Prostate gland (tissue), 2 donors: Measurements from ENCODE around the gene DST. TPM values are rescaled to one million over a fixed set of nuclear protein-coding genes. Genes with fewer than 3 reads are reported as not detected.

ENCODE experiments used
- DNase-seq: peaks from one replicate; pipeline ENCODE4 v3.0.0-alpha.2; 2019; ENCODE audit warnings: low spot score
- H3K27ac ChIP-seq, 2 donors: fragments of 200-600 bp; sonication (generic); 2 replicates each; pipeline ENCODE4 v1.5.1; 2017 to 2019
- H3K27me3 ChIP-seq: fragments of 200-600 bp; sonication (generic); replicated peaks from 2 replicates; pipeline ENCODE4 v1.5.1; 2019; ENCODE audit not compliant: insufficient read depth
- H3K36me3 ChIP-seq, 2 donors: fragments of 200-600 bp; sonication (generic); 1 replicate in 1 of 2; 2 replicates in 1 of 2; pipeline versions ENCODE4 v1.5.1 to v1.8.1; 2017 to 2019
- H3K4me1 ChIP-seq: fragments of 200-600 bp; sonication (generic); replicated peaks from 2 replicates; pipeline ENCODE4 v1.5.1; 2019
- H3K4me3 ChIP-seq, 2 donors: fragments of 200-600 bp; sonication (generic); 2 replicates each; pipeline ENCODE4 v1.5.1; 2017 to 2019
- H3K9me3 ChIP-seq: fragments of 200-600 bp; sonication (generic); 2 replicates; pipeline ENCODE4 v1.5.1; 2017
- POLR2A ChIP-seq: fragments of 450-650 bp; IDR thresholded peaks from one replicate; pipeline ENCODE4 v1.6.1; 2016; ENCODE audit warnings: antibody characterized with exemption, mild to moderate bottlenecking
- POLR2AphosphoS5 ChIP-seq: sonication (generic); formaldehyde crosslinking; IDR thresholded peaks from one replicate; pipeline ENCODE4 v1.6.1; 2017; ENCODE audit warnings: antibody characterized with exemption
- WGBS: methylation state at CpG from one replicate; pipeline ENCODE4 v1.1.5; 2018; 5-methylcytosine and 5-hydroxymethylcytosine counted together
- intact Hi-C: fragments of 100-400 bp; cut with DNase I; formaldehyde crosslinking; loops from one replicate; pipeline ENCODE4 v1.14.2; 2022
- total RNA-seq, 2 donors: library from RNA; depleted of rRNA; stranded (reverse); fragments of >200 nt; gene quantifications; one replicate each; pipeline ENCODE4 v1.1.0, GENCODE V29; 2016
- TF ChIP-seq, protein P1 (sequence below), 4 experiments: fragments of 200-600 bp in 2 of 4; fragments of 450-650 bp in 2 of 4; sonication (generic) in 2 of 4; IDR thresholded peaks; 1 replicate in 3 of 4; 2 replicates in 1 of 4; pipeline ENCODE4 v1.5.1; 2016 to 2019; ENCODE audit warnings: antibody characterized with exemption in 4 of 4, mild to moderate bottlenecking in 2 of 4, moderate library complexity in 2 of 4

DST gene
- total RNA-seq, 2 donors from 2014 or later, result 131 to 242 TPM

- Histone ChIP-seq H3K4me3 (no peak overlapping the region), H3K36me3 (no peaks in the 10 kb centered on the region), H3K9me3 (no peaks in the 10 kb centered on the region), H3K4me1 (no peaks in the 10 kb centered on the region), H3K27ac (no peak overlapping the region), H3K27me3 (no peaks in the 10 kb centered on the region)
- intact Hi-C loops, result no loop called here
- WGBS, result 62% methylated on average over 2 of the region's 2 CpGs
- TF ChIP-seq POLR2A, result no peak
- TF ChIP-seq, protein P1, sequence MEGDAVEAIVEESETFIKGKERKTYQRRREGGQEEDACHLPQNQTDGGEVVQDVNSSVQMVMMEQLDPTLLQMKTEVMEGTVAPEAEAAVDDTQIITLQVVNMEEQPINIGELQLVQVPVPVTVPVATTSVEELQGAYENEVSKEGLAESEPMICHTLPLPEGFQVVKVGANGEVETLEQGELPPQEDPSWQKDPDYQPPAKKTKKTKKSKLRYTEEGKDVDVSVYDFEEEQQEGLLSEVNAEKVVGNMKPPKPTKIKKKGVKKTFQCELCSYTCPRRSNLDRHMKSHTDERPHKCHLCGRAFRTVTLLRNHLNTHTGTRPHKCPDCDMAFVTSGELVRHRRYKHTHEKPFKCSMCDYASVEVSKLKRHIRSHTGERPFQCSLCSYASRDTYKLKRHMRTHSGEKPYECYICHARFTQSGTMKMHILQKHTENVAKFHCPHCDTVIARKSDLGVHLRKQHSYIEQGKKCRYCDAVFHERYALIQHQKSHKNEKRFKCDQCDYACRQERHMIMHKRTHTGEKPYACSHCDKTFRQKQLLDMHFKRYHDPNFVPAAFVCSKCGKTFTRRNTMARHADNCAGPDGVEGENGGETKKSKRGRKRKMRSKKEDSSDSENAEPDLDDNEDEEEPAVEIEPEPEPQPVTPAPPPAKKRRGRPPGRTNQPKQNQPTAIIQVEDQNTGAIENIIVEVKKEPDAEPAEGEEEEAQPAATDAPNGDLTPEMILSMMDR (IDR thresholded peaks at IDR 0.05), result no peak
- TF ChIP-seq POLR2AphosphoS5, result no peak
- DNase-seq, result no peak
Observed at GRCh38 chr6:56601390-56601789, 41.3 kb downstream of the DST start.

DNA sequence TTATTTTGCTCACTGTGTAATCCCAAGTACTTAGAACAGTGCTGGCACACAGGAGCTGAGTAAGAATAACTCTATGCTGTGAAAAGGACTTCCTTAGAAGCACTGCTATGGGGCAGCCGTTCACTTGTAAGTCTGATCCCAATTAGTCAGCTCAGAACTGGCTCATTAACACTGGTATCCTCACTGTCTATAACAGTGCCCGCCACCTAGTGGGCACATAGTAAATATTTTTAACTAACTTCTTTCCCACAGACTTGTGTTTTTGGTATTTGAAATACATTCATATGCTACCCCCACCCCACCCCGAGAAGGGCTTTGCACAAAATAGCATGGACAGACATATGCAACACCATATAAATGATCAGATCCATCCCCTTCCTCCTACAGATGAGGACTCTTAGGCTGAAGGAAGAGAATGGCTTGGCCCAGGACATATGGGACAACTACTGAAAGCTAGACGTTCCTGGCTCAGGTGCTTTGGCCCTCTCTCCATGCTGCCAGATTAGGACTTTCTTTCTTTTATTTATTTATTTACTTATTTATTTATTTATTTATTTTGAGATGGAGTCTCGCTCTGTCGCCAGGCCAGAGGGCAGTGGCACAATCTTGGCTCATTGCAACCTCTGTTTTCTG, 47.1 kb downstream of the DST start:
- 52% methylated on average over 6 of the region's 6 CpGs for WGBS
- Histone ChIP-seq H3K36me3 (no peaks in the 10 kb centered on the region), H3K27me3 (no peaks in the 10 kb centered on the region), H3K9me3 (no peaks in the 10 kb centered on the region), H3K27ac (no peak overlapping the region), H3K4me1 (no peaks in the 10 kb centered on the region), H3K4me3 (no peak overlapping the region)
- DNase-seq, result peak; percentile 30
- TF ChIP-seq, protein P1 (IDR thresholded peaks at IDR 0.05), result peak; percentile 41 to 61 (median 48)
- no peak for TF ChIP-seq POLR2A
- intact Hi-C loops, result no loop called here

DNA sequence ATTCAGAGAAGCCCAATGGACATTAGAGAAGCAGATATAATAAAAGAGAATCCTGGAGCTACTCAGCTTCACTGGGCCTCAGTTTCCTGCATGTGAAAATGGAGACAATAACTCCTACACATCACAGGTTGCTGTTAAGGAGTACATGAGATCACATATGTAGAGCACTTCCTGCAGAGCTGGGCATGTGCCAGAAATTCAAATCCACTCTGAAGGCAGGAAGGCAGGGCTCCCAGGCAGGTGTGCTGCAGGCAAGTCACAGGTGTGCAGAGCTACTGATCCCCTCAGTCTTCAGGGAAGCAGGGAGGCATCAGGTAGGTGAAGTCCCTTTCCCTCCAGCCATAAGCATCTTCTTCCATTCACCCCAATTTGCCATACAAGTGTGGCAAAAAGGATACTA, 48.0 kb downstream of the DST start:
- Histone ChIP-seq H3K27ac (no peak overlapping the region), H3K9me3 (no peaks in the 10 kb centered on the region), H3K4me3 (no peak overlapping the region), H3K4me1 (no peaks in the 10 kb centered on the region), H3K36me3 (no peaks in the 10 kb centered on the region), H3K27me3 (no peaks in the 10 kb centered on the region)
- DNase-seq, result no peak
- TF ChIP-seq POLR2AphosphoS5 (no peak), POLR2A (no peak)
- TF ChIP-seq, protein P1 (IDR thresholded peaks at IDR 0.05), result no peak
- intact Hi-C loops, result loop anchor here (5.0 kb wide), 1 partner anchor 42 kb away; no protein-coding TSS in a partner anchor

DNA sequence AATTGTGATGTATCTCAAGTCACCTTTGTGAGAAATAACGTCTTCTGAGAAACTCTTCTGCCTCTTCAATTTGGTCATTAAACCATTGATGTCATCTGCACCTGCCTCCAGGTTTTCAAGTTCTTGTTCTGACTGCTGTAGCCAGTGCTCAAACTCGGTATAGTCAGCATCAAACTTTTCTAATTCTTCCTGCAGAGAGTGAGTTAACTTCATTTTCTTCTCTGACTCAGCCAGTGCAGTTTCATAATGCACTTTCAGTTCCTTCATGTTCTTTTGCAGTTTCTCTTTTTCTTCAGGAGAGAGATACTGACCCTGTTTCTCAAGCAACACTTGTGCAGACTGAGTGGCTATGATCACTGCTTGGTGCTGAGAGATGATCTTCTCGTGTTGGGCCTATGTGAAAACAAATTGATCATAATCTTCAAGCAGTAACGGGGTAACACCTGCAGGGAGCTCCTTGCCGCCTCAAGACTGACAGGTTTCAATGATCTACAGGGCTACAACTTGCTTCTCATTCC, 48.8 kb downstream of the DST start:
- H3K36me3 ChIP-seq, result no peaks in the 10 kb centered on the region
- H3K4me1 ChIP-seq, result no peaks in the 10 kb centered on the region
- DNase-seq, result no peak
- H3K4me3 ChIP-seq, result no peak overlapping the region
- H3K27ac ChIP-seq, result no peak overlapping the region
- TF ChIP-seq POLR2AphosphoS5 (no peak), POLR2A (no peak)
- no peaks in the 10 kb centered on the region for H3K9me3 ChIP-seq
- H3K27me3 ChIP-seq, result no peaks in the 10 kb centered on the region
- WGBS, result 57% methylated on average over 5 of the region's 5 CpGs
- intact Hi-C loops, result loop anchor here (2.0 to 5.0 kb wide), 2 partner anchors 42 to 233 kb away; no protein-coding TSS in a partner anchor

DNA sequence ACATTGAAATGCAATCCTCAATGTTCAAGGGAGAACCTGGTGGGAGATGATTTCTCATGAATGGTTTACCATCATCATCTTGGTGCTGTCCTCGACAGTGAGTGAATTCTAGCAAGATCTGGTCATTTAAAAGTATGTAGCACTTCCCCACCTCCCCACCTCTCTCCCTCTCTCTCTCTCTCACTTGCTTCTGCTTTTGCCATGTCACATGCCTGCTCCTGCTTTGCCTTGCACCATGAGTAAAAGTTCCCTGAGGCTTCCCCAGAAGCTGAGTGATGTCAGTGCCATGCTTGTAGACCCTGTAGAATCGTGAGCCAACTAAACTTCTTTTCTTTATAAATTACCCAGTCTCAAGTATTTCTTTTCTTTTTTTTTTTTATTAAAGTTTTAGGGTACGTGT, 60.5 kb downstream of the DST start:
- no peak overlapping the region for H3K4me3 ChIP-seq
- no peak for TF ChIP-seq POLR2AphosphoS5
- TF ChIP-seq, protein P1 (IDR thresholded peaks at IDR 0.05), result no peak
- no peak for TF ChIP-seq POLR2A
- H3K27ac ChIP-seq, result no peak overlapping the region
- intact Hi-C loops, result no loop called here
- no peaks in the 10 kb centered on the region for H3K9me3 ChIP-seq
- no peaks in the 10 kb centered on the region for H3K36me3 ChIP-seq
- no peaks in the 10 kb centered on the region for H3K27me3 ChIP-seq
- WGBS, result 92% methylated on average over 3 of the region's 3 CpGs
- no peak for DNase-seq
- H3K4me1 ChIP-seq, result no peaks in the 10 kb centered on the region
